Smooth muscle cell (in vitro differentiated cells): ENCODE measurements around the gene ELOVL6. TPM values are rescaled to one million over a fixed set of nuclear protein-coding genes. Genes with fewer than 3 reads are reported as not detected.

Experiments
- DNase-seq: peaks from one replicate; lab custom pipeline; 2025; ENCODE audit not compliant: unreplicated experiment; lab: John Stamatoyannopoulos, UW
- H2AFZ ChIP-seq: fragments of 200-600 bp; sonication (generic); 2 replicates; pipeline ENCODE4 v1.6.0; 2016; ENCODE audit warnings: antibody characterized with exemption, low read depth, mild to moderate bottlenecking
- H3F3A ChIP-seq: fragments of 200-600 bp; sonication (generic); 2 replicates; pipeline ENCODE4 v1.6.0; 2017; ENCODE audit warnings: antibody characterized with exemption, low read depth
- H3K27ac ChIP-seq: fragments of 200-600 bp; sonication (generic); 2 replicates; pipeline ENCODE4 v1.5.1; 2016; ENCODE audit warnings: low read depth, mild to moderate bottlenecking
- H3K27me3 ChIP-seq: fragments of 200-600 bp; sonication (generic); 2 replicates; pipeline ENCODE4 v1.6.1; 2016; ENCODE audit warnings: low read depth, mild to moderate bottlenecking
- H3K36me3 ChIP-seq: fragments of 200-600 bp; sonication (generic); 2 replicates; pipeline ENCODE4 v1.5.1; 2016; ENCODE audit warnings: low read depth
- H3K4me1 ChIP-seq: fragments of 200-600 bp; sonication (generic); 2 replicates; pipeline ENCODE4 v1.5.1; 2016; ENCODE audit warnings: low read depth
- H3K4me2 ChIP-seq: fragments of 200-600 bp; sonication (generic); 2 replicates; pipeline ENCODE4 v1.6.0; 2016; ENCODE audit warnings: mild to moderate bottlenecking
- H3K4me3 ChIP-seq: fragments of 200-600 bp; sonication (generic); 2 replicates; pipeline ENCODE4 v1.5.1; 2016; ENCODE audit warnings: mild to moderate bottlenecking
- H3K79me2 ChIP-seq: fragments of 200-600 bp; sonication (generic); 2 replicates; pipeline ENCODE4 v1.6.0; 2016; ENCODE audit warnings: low read depth, mild to moderate bottlenecking
- H3K9ac ChIP-seq: fragments of 200-600 bp; sonication (generic); 2 replicates; pipeline ENCODE4 v1.6.0; 2016; ENCODE audit warnings: low read depth
- H3K9me3 ChIP-seq: fragments of 200-600 bp; sonication (generic); replicated peaks from 2 replicates; pipeline ENCODE4 v1.5.1; 2016; ENCODE audit warnings: low read depth
- H4K20me1 ChIP-seq: fragments of 200-600 bp; sonication (generic); 2 replicates; pipeline ENCODE4 v1.6.0; 2016; ENCODE audit warnings: low read depth
- CTCF ChIP-seq: fragments of 200-600 bp; sonication (generic); IDR thresholded peaks from 2 replicates; pipeline ENCODE4 v1.5.1; 2017; ENCODE audit warnings: borderline replicate concordance, mild to moderate bottlenecking, antibody characterized with exemption; ENCODE audit not compliant: insufficient read depth, poor library complexity, severe bottlenecking
- WGBS: methylation state at CpG from one replicate; pipeline ENCODE4 v1.1.7; 2016; ENCODE audit warnings: low lambda C conversion rate; 5-methylcytosine and 5-hydroxymethylcytosine counted together
- polyA plus RNA-seq: library from polyadenylated mRNA; unstranded; fragments of >200 nt; fragmentation: Nextera tagmentation; extraction: Ambion mirVana; gene quantifications from 2 replicates; pipeline ENCODE4 v1.2.1, GENCODE V29; 2016
- total RNA-seq: library from RNA; depleted of rRNA; stranded (reverse); fragments of >200 nt; gene quantifications from 2 replicates; pipeline ENCODE4 v1.2.3, GENCODE V29; 2014

The ELOVL6 gene
- total and polyA plus RNA-seq, 2 experiments from 2014 or later: 7.8 to 11.6 TPM

GRCh38 chr4:110034026-110034393 lies 164.4 kb downstream of the ELOVL6 start:
- no peaks in the 10 kb centered on the region for H4K20me1 ChIP-seq
- H3K4me3 ChIP-seq: no peak overlapping the region
- no peak overlapping the region for H3K9ac ChIP-seq
- H3K4me1 ChIP-seq: no peaks in the 10 kb centered on the region
- no peak for DNase-seq
- no peaks in the 10 kb centered on the region for H3K79me2 ChIP-seq
- H3K27ac ChIP-seq: no peak overlapping the region
- no peak overlapping the region for H2AFZ ChIP-seq
- H3K27me3 ChIP-seq: no peaks in the 10 kb centered on the region
- WGBS: 97% methylated on average over 3 of the region's 3 CpGs
- H3K4me2 ChIP-seq: no peak overlapping the region
- TF ChIP-seq CTCF: no peak
- H3K36me3 ChIP-seq: no peaks in the 10 kb centered on the region
- no peaks in the 10 kb centered on the region for H3F3A ChIP-seq
- H3K9me3 ChIP-seq: no peaks in the 10 kb centered on the region

DNA sequence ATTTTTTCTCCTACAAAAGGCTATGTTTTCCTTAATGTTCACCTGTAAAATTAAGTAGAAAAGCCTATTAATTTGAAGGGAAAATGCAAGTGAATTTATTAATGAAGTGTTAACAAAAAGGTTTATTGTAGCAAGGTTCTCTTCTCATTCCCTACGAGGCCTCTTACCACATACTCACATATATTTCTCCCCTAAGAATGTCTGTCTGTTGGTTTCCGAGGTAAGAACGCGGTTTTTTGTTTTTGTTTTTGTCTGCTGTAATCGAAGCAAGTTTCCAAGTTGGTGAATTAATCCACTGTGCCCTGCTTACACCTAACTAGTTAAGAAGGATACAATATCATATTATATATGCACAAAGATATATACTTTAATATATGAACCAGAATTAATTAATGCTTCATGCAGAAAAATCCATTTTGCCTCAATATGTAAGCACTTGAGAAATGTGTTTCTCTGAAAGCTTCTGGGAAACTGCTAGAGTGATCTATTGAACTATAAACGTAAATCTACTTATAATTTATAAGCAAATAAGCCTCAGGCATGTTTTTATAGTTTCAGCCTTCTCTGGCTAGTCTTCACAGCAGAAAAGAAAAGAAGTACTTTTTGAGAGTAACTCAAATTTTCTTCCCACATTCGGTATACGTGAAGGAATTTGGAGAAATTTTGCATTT lies 164.9 kb downstream of the ELOVL6 start:
- Histone ChIP-seq H3K27me3 (no peaks in the 10 kb centered on the region), H4K20me1 (no peaks in the 10 kb centered on the region), H3K27ac (no peak overlapping the region), H3K9ac (no peak overlapping the region), H3K4me3 (no peak overlapping the region), H3K9me3 (no peaks in the 10 kb centered on the region), H3K36me3 (no peaks in the 10 kb centered on the region), H3F3A (no peaks in the 10 kb centered on the region), H3K79me2 (no peaks in the 10 kb centered on the region), H3K4me2 (no peak overlapping the region), H2AFZ (no peak overlapping the region), H3K4me1 (no peaks in the 10 kb centered on the region)
- 81% methylated on average over 8 of the region's 8 CpGs for WGBS
- no peak for TF ChIP-seq CTCF
- no peak for DNase-seq

DNA sequence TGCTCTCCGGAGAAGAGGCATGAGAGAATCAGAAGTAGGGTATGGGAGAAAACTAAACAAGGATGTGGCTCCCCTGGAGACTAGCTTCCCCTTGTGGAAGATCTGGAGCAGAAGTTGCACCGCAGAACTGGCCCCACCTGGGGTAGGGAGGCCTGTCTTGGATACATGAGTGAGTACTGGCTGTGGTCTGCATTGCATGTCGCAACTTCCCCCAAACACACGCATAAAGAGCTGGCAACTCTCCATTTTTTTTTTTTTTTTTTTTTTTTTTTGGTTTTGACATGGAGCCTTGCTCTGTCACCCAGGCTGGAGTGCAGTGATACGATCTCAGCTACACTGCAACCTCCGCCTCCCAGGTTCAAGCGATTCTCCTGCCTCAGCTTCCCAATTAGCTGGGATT lies 165.8 kb downstream of the ELOVL6 start:
- H3K4me1 ChIP-seq: no peaks in the 10 kb centered on the region

More for the DNA sequence above, 165.8 kb downstream of the ELOVL6 start:
- Histone ChIP-seq H3F3A (no peaks in the 10 kb centered on the region), H2AFZ (no peak overlapping the region), H3K9ac (no peak overlapping the region), H3K27ac (no peak overlapping the region), H3K36me3 (no peaks in the 10 kb centered on the region), H3K4me3 (no peak overlapping the region), H3K79me2 (no peaks in the 10 kb centered on the region), H4K20me1 (no peaks in the 10 kb centered on the region), H3K27me3 (no peaks in the 10 kb centered on the region), H3K4me2 (no peak overlapping the region), H3K9me3 (no peaks in the 10 kb centered on the region)
- no peak for DNase-seq
- TF ChIP-seq CTCF: no peak
- WGBS: 96% methylated on average over 7 of the region's 7 CpGs
